Measurements from ENCODE around the gene STUB1.
A peak's percentile ranks its signal among the peaks of the same experiment; 100 is the strongest.

Gene STUB1

GRCh38 chr16:645852-646678 lies 34.1 kb upstream of the STUB1 start:
- no peak for DNase-seq

DNA sequence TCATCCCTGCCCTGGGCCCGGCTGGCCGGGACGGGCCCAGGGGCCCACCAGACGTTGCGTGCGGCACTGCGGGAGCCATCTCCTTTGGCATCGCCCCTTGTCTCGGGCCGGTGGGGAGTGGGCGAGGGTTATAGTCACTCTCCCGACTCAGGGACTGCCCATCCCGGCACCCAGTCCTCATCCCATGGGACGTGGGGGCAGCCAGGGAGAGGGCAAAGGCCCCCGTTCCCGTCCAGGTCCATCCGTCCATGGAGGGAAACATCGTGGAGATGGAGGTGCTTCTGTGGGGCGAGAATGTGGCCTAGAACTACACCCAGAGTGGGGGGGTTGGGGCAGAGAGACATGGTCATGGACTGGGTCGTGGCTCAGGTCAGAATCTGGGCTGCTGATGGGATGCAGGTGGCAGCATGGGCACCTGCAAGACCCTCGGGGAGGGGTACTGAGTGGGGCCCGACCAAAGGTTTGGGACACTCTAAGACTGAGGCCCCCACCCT lies 33.5 kb upstream of the STUB1 start:
- no peak for DNase-seq

GRCh38 chr16:647173-647902 lies 32.9 kb upstream of the STUB1 start:
- no peak for DNase-seq

DNA sequence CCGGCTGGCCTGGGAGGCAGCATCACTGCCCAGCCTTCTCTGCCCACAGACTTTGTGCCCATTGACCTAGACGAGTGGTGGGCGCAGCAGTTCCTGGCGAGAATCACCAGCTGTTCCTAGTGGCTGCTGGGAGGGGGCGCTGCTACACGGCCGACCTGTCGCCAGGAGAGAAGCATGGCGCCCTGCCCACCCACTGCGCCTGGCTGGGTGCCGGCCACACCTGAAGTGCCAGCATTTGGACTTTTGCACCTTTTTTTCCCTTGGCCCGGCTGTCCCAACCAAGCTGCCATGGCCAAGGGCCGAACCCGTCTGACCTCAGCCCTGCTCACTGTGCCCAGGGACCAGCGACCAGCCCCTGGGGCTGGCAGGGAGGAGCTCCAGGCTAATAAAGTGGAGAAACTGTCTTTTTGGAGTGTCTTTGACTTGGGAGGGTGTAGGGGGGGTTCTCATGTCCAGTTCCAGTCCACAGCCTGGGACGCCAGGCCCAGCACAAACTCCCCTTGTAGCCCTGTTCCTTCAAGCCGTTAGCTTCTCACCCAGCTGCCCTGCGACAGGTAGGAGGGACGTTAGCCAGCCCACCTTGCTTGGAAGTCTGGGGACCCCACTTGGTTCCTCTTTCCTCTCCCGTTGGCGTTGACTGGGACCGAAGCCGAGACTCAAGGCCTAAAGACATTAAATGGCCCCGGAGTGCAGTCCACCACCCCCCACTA lies 32.0 kb upstream of the STUB1 start:
- peak; percentile 78 for DNase-seq

GRCh38 chr16:648781-649589 lies 31.2 kb upstream of the STUB1 start, which contains the start of gene WDR90:
TSS of gene WDR90 (plus strand) at chr16:649365. CDS start at chr16:649417, 52 bp downstream.
- DNase-seq: peak; percentile 96

- DNase-seq: peak; percentile 69
Observed at GRCh38 chr16:649631-650030, 30.6 kb upstream of the STUB1 start.

- DNase-seq: no peak
Observed at GRCh38 chr16:651844-652243, 28.4 kb upstream of the STUB1 start.

DNA sequence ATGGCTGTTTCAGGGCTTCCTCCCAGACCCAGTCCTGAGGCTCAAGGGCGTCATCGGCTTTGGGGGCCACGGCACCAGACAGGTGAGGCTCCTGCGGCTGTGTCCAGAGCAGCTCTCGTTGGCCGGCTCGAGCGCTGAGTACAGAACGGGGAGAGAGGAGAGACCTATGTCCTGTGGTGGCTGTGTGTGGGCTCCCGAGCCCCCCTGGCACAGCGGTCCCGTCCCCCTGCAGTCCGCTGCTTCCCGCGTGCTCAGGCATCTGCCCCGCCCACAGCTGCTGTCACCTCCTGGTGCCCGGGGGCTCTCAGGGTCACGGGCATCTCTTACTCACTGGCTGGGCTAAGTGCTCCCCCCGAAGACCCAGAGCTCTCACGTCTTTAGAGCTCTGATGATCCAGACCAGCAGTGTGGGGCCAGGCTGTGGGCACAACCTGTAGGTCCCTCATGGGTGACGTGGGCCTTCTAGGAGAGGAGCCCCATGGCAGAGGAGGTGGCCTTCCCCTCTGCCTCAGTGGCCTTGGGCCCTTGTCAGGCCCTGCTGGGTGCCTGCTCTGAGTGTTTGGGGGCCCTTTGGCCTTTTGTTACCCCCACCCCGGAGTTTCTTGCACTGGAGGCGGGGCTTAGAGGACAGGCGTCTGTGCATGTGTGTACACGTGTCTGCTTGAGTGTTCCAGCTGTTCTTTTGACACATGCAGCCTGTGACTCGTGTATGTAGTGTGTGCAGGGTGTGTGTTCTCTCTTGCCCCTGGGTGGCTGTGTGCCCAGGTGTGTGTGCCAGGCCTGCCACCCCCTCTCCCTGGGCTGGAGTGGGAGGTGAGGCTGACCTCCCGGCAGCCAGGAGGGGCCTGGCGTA lies 27.5 kb upstream of the STUB1 start:
- DNase-seq: no peak

DNA sequence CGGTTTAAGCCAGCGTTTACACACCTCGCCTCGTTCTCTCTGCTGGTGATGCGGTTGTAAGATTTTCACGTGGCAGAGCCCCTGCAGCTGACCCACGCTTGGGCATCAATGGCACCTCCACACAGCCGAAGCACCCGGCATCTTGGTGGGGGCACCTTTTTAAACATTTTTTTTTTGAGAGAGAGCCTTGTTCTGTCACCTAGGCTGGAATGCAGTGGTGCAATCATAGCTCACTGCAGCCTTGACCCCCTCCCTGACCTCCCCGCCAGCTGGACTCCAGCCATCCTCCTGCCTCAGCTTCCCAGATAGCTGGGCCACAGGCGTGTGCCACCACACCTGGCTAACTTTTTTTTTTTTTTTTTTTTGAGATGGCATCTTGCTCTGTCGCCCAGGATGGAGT lies 26.2 kb upstream of the STUB1 start:
- DNase-seq: no peak

- no peak for DNase-seq
Observed at GRCh38 chr16:657487-657886, 22.7 kb upstream of the STUB1 start.

- DNase-seq: no peak
Observed at GRCh38 chr16:658679-659571, 21.3 kb upstream of the STUB1 start.

DNA sequence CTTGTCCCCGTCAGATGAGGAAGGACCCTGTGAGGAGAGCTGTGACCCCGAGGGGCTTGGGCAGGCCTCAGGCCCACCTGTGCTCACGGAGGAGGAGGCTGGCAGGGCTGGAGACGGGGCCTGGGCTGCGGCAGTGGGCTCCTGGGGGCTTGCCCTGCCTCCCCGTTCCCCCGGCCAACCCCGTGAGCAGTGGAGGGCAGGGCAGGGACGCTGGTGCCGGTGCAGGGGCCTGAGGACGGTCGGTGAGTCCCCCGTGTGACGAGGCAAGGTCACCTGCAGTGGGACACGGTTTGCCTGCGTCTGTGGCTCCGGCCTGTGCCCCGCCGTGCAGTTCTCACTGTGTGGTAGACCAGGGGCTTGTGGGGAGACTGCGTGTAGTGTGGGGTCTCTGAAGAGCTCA lies 20.6 kb upstream of the STUB1 start:
- DNase-seq: no peak

DNA sequence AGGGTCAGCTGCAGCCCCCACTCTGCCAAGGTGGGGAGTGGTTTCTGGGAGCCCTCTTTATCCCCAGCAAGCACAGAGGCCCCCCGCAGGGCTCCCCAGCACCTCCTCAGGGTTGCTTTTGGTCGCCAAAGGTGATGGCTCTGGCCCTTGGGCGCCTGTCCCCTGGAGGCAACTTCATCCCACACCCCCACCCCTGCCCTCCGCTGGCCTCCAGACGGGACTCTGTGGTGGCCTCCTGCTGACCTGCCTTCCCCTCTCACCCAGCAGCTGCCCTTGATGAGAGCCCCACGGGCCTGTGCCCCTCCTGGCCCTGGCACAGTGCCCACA lies 20.1 kb upstream of the STUB1 start:
- DNase-seq: no peak

DNA sequence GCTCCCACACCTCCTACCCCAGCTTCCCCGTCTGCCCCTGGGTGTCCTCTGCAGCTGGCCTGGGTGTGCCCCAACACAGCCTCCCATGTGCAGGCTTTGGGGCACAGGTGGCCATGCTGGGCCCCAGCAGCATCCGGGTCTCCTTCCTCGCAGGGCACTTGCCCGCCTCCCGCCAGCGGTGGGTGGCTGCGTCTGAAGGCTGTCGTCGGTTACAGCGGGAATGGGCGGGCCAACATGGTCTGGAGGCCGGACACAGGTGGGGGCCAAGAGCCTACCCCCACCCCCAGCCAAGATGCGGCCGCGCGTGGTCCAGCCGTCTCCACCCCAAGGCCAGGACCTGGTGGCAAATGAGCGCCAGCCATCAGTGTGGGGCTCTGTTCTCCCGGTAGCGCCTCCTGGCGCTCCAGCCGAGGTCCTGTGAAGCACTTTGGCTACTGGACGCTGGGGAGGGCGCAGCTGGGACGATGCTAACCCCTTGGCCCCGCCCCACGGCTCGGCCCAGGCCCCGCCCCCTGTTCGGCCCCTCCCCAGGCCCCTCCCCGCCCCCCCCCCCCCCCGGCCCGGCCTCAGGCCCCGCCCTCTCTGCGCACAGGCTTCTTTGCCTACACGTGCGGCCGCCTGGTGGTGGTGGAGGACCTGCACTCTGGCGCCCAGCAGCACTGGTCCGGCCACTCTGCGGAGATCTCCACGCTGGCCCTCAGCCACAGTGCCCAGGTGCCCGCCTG lies 19.6 kb upstream of the STUB1 start:
- DNase-seq: peak; percentile 79

DNA sequence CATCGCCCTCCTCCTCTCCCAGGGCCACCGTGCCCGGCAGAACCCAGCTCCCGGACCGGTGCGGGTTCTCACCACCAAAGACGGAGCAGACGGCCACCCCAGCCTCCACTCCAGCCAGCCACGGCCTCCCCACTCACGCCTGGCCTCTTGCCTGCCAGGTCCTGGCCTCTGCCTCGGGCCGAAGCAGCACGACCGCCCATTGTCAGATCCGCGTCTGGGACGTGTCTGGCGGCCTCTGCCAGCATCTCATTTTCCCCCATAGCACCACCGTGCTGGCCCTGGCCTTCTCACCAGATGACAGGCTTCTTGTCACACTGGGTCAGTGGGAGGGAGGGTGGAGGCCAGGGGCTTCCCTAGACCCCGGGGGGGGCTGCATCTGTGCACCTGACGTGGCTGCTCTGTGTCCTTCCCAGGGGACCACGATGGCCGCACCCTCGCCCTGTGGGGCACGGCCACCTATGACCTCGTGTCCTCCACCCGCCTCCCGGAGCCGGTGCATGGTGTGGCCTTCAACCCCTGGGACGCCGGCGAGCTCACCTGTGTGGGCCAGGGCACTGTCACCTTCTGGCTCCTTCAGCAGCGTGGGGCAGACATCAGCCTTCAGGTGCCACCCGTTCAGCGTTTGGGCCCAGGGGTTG lies 18.9 kb upstream of the STUB1 start:
- DNase-seq: no peak

DNA sequence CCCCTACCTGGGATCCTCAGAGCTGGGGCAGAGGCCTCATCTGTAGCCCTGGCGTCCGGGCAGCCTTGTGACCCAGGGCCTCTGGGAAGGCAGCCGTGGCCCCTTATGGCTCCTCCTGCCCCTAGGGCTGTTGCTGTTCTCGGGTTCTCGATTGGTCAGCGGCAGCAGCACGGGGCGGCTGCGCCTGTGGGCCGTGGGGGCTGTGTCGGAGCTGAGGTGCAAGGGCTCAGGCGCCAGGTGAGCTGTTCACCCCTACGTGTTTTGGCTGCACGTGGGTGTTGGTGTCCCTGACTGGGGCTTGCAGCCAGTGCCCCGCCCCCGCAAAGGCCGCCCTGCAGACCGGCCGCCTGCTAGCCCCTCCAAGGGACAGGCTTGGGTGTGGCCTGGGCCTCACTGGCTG lies 18.1 kb upstream of the STUB1 start:
- no peak for DNase-seq

DNA sequence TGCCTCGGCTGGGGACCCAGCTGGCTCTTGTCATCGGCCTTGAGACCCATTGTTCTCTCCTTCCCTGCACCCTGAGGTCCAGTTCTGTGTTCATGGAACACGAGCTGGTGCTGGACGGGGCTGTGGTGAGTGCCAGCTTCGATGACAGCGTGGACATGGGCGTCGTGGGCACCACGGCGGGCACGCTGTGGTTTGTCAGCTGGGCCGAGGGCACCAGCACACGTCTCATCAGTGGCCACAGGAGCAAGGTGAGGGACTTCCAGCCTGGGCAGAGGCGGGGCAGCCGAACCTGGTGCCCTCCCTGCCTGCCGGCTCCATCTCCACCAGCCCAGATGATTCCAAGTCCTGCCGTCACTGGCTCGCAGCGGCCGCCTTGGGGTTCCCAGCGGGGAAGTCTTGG lies 17.6 kb upstream of the STUB1 start:
- DNase-seq: no peak

DNA sequence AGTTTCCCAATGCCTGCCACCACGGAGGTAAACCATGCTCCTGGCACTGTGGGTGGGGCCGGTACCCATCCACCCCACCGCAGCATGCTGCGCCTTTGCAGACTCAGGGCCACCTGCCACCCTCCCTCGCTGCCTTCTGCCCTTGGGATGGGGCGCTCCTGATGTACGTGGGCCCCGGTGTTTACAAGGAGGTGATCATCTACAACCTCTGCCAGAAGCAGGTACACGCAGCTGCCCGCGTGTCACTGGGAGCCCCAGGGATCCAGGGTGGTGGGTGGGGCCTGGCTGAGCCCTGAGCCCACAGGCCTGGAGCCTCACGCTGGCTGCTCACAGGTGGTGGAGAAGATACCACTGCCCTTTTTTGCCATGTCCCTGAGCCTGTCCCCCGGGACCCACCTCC lies 13.6 kb upstream of the STUB1 start:
- DNase-seq: no peak

DNA sequence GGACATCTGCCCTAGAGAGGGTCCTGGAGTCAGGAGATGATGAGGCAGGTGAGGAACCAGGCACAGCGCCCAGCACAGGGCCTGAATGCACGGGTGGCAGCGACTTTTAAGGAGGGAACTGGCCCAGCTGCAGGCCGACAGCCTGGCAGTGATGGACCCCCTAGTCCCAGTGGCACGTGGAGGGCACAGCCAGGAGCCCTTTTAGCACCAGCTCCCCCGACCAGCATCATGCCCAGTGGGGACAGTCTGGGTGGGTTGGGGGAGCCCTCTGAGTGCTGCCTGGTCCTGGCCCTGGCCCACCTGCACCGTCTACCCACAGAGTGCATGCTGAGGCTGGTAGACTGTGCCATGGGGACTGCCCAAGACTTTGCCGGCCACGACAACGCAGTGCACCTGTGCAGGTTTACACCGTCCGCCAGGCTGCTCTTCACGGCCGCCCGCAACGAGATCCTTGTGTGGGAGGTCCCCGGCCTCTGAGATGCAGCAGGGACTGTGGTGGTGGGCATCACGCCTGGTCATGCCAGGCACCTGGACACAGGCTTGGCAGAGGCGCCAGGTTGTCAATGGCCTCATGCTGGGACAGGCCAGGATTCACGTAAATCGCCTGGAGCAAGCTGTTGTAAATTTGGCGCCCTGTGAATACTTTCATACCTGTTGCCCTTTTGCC lies 13.0 kb upstream of the STUB1 start:
- no peak for DNase-seq
